HG03378 (cell line): ENCODE measurements around the gene PRSS50.

Experiments used
- ATAC-seq: cut with Tn5 transposase; IDR thresholded peaks from one replicate; pipeline ENCODE4 v1.9.1; 2021; ENCODE audit warnings: mild to moderate bottlenecking, moderate library complexity; ENCODE audit not compliant: unreplicated experiment

Gene PRSS50

GRCh38 chr3:46693038-46693891 lies 24.4 kb downstream of the PRSS50 start, which contains the start of gene ALS2CL:
ALS2CL (minus strand) TSS chr3:46693679; CDS start chr3:46689440, 4,239 bp downstream.
- ATAC-seq, result no peak

DNA sequence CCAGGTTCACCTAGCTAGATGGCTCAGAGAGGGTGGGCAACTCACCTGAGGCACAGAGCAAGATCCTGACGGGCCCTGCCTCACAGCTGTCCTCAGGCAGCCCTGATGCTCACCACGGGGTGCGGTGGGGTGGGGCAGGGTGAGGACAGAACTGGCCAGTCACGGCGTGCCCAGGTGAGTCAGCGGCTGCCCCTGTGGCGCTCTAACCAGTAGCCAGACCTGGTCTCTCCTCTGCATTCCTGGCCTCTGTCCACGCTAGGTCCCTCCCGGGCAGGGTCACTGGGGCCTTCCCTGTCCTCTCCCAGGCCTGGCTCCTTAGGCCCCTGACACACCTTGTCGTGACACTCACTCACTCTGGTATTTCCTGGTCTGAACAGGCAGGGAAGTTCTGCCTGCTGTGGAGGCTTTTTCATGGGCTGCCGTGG lies 25.1 kb downstream of the PRSS50 start:
- ATAC-seq, result no peak

- no peak for ATAC-seq
Observed at GRCh38 chr3:46690798-46691197, 26.9 kb downstream of the PRSS50 start.

- no peak for ATAC-seq
Observed at GRCh38 chr3:46685446-46685845, 32.2 kb downstream of the PRSS50 start.

- ATAC-seq, result no peak
Observed at GRCh38 chr3:46684891-46685290, 32.8 kb downstream of the PRSS50 start.

- ATAC-seq, result no peak
Observed at GRCh38 chr3:46682974-46683373, 34.7 kb downstream of the PRSS50 start.

GRCh38 chr3:46681856-46682540 lies 35.7 kb downstream of the PRSS50 start:
- no peak for ATAC-seq

DNA sequence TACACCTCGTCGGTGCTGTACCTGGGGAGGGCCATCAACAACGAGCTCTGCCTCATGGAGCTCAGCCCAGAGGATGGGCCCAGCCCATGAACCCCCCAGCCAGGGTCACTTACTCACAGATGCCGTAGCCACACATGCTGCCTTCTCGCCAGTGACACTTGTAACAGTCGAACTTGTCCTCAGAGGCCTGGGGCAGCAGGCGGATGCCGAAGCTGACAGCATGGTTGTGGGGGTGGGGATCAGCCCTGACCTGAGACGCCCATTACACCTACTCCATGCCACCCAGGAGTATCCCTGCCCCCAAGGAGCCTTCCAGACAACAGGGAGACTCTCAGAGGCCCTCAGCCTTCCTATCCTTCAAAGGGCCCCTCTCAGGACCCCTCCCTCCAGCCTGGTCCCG lies 36.3 kb downstream of the PRSS50 start:
- no peak for ATAC-seq

DNA sequence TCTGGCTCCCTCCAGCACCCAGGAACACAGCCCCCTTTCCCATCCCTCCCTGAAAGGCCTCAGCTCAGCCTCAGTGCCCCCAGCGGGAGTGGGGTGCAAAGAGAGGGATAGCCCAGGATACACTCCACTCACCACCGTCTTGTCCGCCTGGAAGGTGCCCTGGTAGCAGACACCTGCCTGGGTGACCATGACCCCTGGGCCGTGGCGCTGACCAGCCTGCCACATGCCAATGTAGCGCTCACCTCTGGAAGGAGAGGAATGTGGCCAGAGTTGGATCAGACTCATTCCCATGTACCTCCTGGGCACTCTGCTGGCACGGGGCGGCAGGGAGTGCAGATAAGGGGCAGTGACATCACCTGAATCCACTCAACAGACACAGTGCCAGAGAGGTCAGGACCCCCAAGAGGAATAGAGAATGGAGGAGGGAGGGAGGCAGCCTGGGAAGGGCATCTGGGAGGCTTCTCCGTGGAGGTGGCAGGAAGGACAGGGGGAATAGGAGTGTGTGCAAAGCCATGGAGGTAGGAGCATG lies 37.3 kb downstream of the PRSS50 start:
- ATAC-seq, result no peak

DNA sequence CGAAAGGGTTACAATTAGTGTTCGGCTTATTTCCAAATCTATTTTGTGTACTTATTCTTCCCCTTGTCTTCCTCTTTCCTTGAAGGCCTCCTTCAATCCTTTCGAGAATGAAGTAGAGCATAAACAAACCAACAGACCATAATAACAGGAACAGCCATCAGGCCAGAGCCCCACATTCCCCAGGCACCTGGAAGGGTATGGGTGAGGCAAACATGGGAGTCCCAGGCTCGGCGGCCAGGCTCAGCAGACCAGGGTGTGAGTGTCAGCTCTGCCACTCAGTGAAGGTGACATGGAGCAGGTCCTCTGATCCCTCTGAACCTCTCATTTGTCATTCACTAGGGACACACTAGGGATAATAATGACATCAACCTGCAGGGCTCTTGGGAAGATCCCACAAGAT lies 38.0 kb downstream of the PRSS50 start:
- no peak for ATAC-seq

DNA sequence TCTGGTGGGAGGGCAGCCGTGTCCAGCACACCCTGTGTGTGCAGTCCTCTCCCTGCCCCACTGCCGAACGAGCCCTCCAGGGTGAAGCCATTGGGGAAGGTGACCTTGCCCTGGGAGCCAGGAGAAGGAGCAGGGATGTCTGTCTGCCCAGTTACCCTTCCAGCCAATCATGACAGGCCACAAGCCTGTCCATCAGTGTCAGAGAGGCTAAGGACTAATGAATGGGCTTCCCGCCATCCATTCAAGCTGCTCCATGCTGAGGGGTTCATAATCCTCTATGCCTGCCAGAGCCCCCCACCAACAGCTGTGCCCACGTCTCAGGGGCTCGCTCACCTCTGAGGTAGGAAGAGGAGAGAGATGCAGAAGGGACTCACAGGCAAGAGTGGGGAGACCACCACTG lies 39.4 kb downstream of the PRSS50 start:
- no peak for ATAC-seq

GRCh38 chr3:46677411-46677726 lies 40.3 kb downstream of the PRSS50 start:
- ATAC-seq, result no peak

- no peak for ATAC-seq
Observed at GRCh38 chr3:46676601-46677410, 40.9 kb downstream of the PRSS50 start.

DNA sequence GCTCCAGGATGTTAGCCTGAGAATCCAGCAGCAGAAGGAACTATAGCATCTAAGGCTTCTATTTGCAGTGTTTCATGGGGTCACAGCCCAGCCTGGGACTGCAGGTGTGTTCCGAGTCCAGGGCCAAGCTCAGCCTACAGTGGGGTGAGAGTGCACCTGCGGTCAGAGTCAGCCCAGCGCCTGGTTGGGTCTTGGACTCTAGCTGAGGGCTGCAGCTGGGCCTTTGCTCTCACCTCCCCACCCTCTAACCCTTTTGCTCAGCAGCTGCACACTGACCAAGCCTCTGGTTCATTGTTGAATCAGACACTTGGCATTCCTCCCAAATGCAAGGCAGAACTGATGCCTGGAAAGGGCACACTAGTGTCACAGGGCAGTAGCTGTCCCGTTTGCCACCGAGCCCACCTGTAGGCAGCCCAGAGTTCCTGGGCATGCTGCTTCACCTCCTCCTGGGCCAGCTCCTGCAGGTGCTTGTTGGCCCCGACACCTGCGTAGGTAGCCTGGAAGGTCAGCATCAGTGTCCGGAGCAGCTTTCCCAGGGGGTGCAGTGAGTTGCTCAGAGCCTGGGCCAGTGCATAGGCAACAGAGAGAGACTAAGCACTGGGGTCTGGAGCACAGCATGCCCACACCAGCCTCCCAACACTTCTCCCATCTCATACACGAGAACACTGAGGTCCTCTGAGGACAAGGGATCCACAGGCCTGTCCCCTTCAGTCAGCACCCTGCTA lies 41.7 kb downstream of the PRSS50 start:
- ATAC-seq, result no peak

DNA sequence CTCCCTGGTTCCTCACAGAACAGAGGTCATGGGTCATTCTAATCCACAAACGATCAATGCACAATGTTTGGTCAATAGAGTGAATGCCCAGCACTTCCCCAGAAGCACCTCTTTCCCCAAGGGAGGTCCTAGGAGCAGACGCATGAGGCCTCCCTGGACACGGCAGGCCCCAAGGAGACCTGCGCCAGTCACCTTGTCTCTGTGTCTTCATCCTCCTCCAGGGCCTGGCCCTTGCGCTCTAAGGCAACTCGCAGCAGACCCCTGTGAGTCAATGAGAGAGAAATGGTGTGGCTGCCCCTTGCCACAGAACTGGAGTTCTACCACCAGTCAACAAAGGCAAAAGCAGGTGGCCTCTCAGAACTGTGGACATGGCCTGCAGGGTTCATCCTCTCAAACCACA lies 42.2 kb downstream of the PRSS50 start:
- ATAC-seq, result no peak

GRCh38 chr3:46674031-46674845 lies 43.4 kb downstream of the PRSS50 start:
- no peak for ATAC-seq

DNA sequence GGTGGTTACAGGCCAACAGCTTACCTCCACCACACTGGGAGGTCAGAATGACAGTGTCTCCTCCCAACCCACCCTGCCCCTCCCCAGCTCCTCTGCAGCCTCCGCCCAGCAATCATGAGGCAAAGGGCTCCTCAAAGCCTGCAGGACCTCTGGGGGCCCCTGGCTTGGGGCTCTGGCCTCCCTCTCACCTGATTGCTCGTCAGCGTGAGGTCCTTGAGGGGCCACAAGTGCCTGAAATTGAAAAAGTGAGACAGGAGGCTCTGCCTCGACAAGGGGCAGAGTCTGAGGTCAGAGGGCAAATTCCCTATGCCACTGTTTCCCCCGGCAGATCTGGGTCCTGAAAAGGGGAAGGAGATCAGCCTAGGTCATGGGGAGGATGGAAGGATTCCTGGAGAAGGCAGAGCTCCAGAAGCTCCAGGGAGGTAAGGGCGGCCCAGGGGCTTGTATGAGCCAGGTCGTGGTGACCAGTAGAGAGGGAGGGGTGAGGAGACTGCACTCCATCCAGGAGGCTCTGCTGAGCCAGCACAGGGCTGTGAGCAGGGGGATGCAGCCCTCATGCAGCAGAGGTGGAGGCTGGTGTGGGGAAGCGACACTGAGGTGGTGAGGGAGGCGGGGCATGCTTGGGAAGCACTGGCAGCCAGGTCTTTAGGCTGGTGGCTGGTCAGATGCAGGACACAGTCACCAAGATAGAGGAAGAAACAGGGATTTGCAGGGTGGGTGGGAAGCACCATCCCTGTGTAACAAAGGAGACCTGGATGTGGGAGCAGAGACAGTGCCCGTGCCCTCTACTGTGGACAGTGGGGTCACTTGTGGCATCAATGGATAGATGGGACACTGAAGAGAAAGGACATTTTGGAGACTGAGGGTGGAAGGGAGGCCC lies 44.3 kb downstream of the PRSS50 start:
- no peak for ATAC-seq

DNA sequence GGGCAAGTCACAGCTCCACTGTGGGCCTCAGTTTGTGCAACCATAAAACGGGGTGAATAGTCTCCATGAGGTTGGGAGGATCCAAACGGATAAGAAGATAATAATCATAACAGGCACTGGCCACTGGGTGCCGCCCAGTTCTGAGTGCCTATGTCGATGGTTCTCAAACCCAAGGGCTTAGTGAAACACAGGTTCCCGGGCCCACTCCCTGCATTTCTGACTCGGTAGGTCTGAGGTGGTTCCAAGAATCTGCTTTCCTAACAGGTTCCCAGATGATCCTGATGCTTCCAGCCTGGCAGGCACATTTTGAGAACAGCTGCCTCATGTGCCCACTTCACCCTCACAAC lies 45.3 kb downstream of the PRSS50 start:
- no peak for ATAC-seq
